Fibroblast of upper back skin (primary cell): ENCODE measurements around the gene ARHGDIA.
A peak's percentile ranks its signal among the peaks of the same experiment; 100 is the strongest.

ENCODE experiments used
- DNase-seq: peaks from one replicate; pipeline ENCODE4 v3.0.0-alpha.2; 2013

The ARHGDIA gene

GRCh38 chr17:81905993-81906392, 34.9 kb upstream of the ARHGDIA start:
- no peak for DNase-seq

- DNase-seq = no peak
Measured at GRCh38 chr17:81905424-81905875, 34.3 kb upstream of the ARHGDIA start.

GRCh38 chr17:81904600-81905423, 33.7 kb upstream of the ARHGDIA start:
- DNase-seq = no peak

- no peak for DNase-seq
Measured at GRCh38 chr17:81903896-81904599, 32.9 kb upstream of the ARHGDIA start.

- DNase-seq = no peak
Measured at GRCh38 chr17:81903415-81903831, 32.3 kb upstream of the ARHGDIA start.

GRCh38 chr17:81902653-81903414, 31.7 kb upstream of the ARHGDIA start:
- no peak for DNase-seq

- no peak for DNase-seq
Measured at GRCh38 chr17:81902023-81902652, 31.0 kb upstream of the ARHGDIA start, which contains the start of gene NPB. TSS of gene NPB (plus strand) at chr17:81902238. CDS start at chr17:81902278, 40 bp downstream.

GRCh38 chr17:81901167-81902022, 30.3 kb upstream of the ARHGDIA start:
- no peak for DNase-seq

- DNase-seq = no peak
Measured at GRCh38 chr17:81900181-81900820, 29.2 kb upstream of the ARHGDIA start.

GRCh38 chr17:81899514-81900166, 28.5 kb upstream of the ARHGDIA start:
- DNase-seq = no peak

GRCh38 chr17:81898885-81899284, 27.7 kb upstream of the ARHGDIA start:
- DNase-seq = no peak

- peak; percentile 81 for DNase-seq
Measured at GRCh38 chr17:81898029-81898866, 27.1 kb upstream of the ARHGDIA start.

- DNase-seq = no peak
Measured at GRCh38 chr17:81895400-81895799, 24.3 kb upstream of the ARHGDIA start.

- DNase-seq = no peak
Measured at GRCh38 chr17:81891303-81891552, 20.1 kb upstream of the ARHGDIA start.

GRCh38 chr17:81890447-81891302, 19.5 kb upstream of the ARHGDIA start:
- DNase-seq = no peak

- no peak for DNase-seq
Measured at GRCh38 chr17:81889602-81890001, 18.5 kb upstream of the ARHGDIA start.

GRCh38 chr17:81888988-81889595, 18.0 kb upstream of the ARHGDIA start:
- no peak for DNase-seq
